Muscle of leg (tissue), 11 donors: ENCODE results near the gene KBTBD2. TPM values are rescaled to one million over a fixed set of nuclear protein-coding genes. Genes with fewer than 3 reads are reported as not detected.
A peak's percentile ranks its signal among the peaks of the same experiment; 100 is the strongest.
"Not testable (repeated sequence)": the region's sequence is repeated elsewhere in the genome, so short reads cannot be mapped to it uniquely, and the experiment has no call there.

ENCODE experiments used
- DNase-seq: peaks from one replicate; pipeline ENCODE4 v3.0.0; 2013
- H3K27ac ChIP-seq: one replicate; pipeline ENCODE4 v1.5.1; 2013; ENCODE audit warnings: mild to moderate bottlenecking, low read length, control low read depth
- H3K27me3 ChIP-seq: one replicate; pipeline ENCODE4 v1.6.1; 2013; ENCODE audit warnings: low read length; ENCODE audit not compliant: control insufficient read depth, insufficient read depth
- H3K36me3 ChIP-seq: one replicate; pipeline ENCODE4 v1.6.1; 2013; ENCODE audit warnings: low read length; ENCODE audit not compliant: control insufficient read depth, insufficient read depth
- H3K4me1 ChIP-seq: one replicate; pipeline ENCODE4 v1.6.1; 2013; ENCODE audit warnings: low read length; ENCODE audit not compliant: control insufficient read depth, insufficient read depth
- H3K4me3 ChIP-seq: one replicate; pipeline ENCODE4 v1.5.1; 2013; ENCODE audit warnings: low read length, control low read depth
- H3K9me3 ChIP-seq: replicated peaks from 2 replicates; pipeline ENCODE4 v1.6.1; 2013; ENCODE audit warnings: low read depth, low read length; ENCODE audit not compliant: control insufficient read depth
- WGBS: methylation state at CpG from one replicate; pipeline ENCODE4 v1.1.5; 2013; ENCODE audit warnings: missing lambda C conversion rate; ENCODE audit not compliant: insufficient coverage; 5-methylcytosine and 5-hydroxymethylcytosine counted together
- polyA plus RNA-seq, 8 donors: library from polyadenylated mRNA; unstranded; fragments of 120-200 nt; gene quantifications; one replicate each; pipeline versions ENCODE4 v1.2.1 to v1.2.3, GENCODE V29; 2013; ENCODE audit warnings: inconsistent platforms in 1 of 8, low replicate concordance in 1 of 8; ENCODE audit not compliant: insufficient read length in 8 of 8, insufficient read depth in 1 of 8
- total RNA-seq: library from RNA; stranded (reverse); fragments of 120-200 nt; gene quantifications from one replicate; pipeline ENCODE4 v1.2.4, GENCODE V29; 2013

KBTBD2 gene
- total and polyA plus RNA-seq, 9 donors = 32.2 to 39.8 (median 35.2) TPM

- H3K9me3 ChIP-seq = no peaks in the 10 kb centered on the region
- peaks cover 6% of the 10 kb centered on the region for H3K4me1 ChIP-seq
These were observed 31.5 kb downstream of the KBTBD2 start for GRCh38 chr7:32860090-32860489.

GRCh38 chr7:32858648-32859047, 32.9 kb downstream of the KBTBD2 start:
- no peak for DNase-seq
- H3K4me3 ChIP-seq = no peak overlapping the region
- H3K27ac ChIP-seq = no peak overlapping the region
- no peaks in the 10 kb centered on the region for H3K27me3 ChIP-seq
- no peaks in the 10 kb centered on the region for H3K36me3 ChIP-seq
- H3K4me1 ChIP-seq = peaks cover 6% of the 10 kb centered on the region
- WGBS = no CpG with 5 or more reads among the region's 1 CpG
- no peaks in the 10 kb centered on the region for H3K9me3 ChIP-seq

More at GRCh38 chr7:32860090-32860489, 31.5 kb downstream of the KBTBD2 start:
- Histone ChIP-seq H3K27me3 (no peaks in the 10 kb centered on the region), H3K36me3 (no peaks in the 10 kb centered on the region), H3K27ac (no peak overlapping the region), H3K4me3 (no peak overlapping the region)
- no peak for DNase-seq

GRCh38 chr7:32857063-32857462, 34.5 kb downstream of the KBTBD2 start:
- not testable (repeated sequence) for H3K4me1 ChIP-seq, H3K36me3 ChIP-seq, H3K27ac ChIP-seq, H3K9me3 ChIP-seq, H3K4me3 ChIP-seq, DNase-seq, H3K27me3 ChIP-seq
- 20% methylated on average over 1 of the region's 5 CpGs for WGBS

GRCh38 chr7:32855837-32856775, 35.5 kb downstream of the KBTBD2 start:
- WGBS = no CpG with 5 or more reads among the region's 9 CpGs
- H3K9me3 ChIP-seq, H3K36me3 ChIP-seq, H3K4me3 ChIP-seq, H3K27me3 ChIP-seq, DNase-seq, H3K4me1 ChIP-seq, H3K27ac ChIP-seq: not testable (repeated sequence)

GRCh38 chr7:32850654-32851053, 40.9 kb downstream of the KBTBD2 start:
- DNase-seq, H3K4me1 ChIP-seq, H3K27ac ChIP-seq, H3K36me3 ChIP-seq, H3K4me3 ChIP-seq, H3K9me3 ChIP-seq, H3K27me3 ChIP-seq: not testable (repeated sequence)
- no CpG with 5 or more reads among the region's 3 CpGs for WGBS

GRCh38 chr7:32848655-32849054, 42.9 kb downstream of the KBTBD2 start:
- H3K4me1 ChIP-seq, H3K27ac ChIP-seq, DNase-seq, H3K27me3 ChIP-seq, H3K36me3 ChIP-seq, H3K4me3 ChIP-seq, H3K9me3 ChIP-seq: not testable (repeated sequence)
- no CpG with 5 or more reads among the region's 2 CpGs for WGBS

- no peaks in the 10 kb centered on the region for H3K4me1 ChIP-seq
- peak; percentile 82 for DNase-seq
- no peak overlapping the region for H3K27ac ChIP-seq
- no peak overlapping the region for H3K4me3 ChIP-seq
- no peaks in the 10 kb centered on the region for H3K36me3 ChIP-seq
- no peaks in the 10 kb centered on the region for H3K27me3 ChIP-seq
- H3K9me3 ChIP-seq = no peaks in the 10 kb centered on the region
- WGBS = 25% methylated on average over 5 of the region's 9 CpGs
These were observed 44.8 kb downstream of the KBTBD2 start for GRCh38 chr7:32846630-32847225.

GRCh38 chr7:32844748-32845147, 46.8 kb downstream of the KBTBD2 start:
- not testable (repeated sequence) for H3K27me3 ChIP-seq, H3K4me1 ChIP-seq, H3K36me3 ChIP-seq, H3K9me3 ChIP-seq, DNase-seq, H3K4me3 ChIP-seq, H3K27ac ChIP-seq
- WGBS = 87% methylated on average over 5 of the region's 6 CpGs

- DNase-seq, H3K27ac ChIP-seq, H3K9me3 ChIP-seq, H3K4me3 ChIP-seq, H3K36me3 ChIP-seq, H3K4me1 ChIP-seq, H3K27me3 ChIP-seq: not testable (repeated sequence)
- 100% methylated on average over 1 of the region's 3 CpGs for WGBS
These were observed 47.8 kb downstream of the KBTBD2 start for GRCh38 chr7:32843763-32844162.

GRCh38 chr7:32839846-32840245, 51.7 kb downstream of the KBTBD2 start:
- not testable (repeated sequence) for H3K4me1 ChIP-seq, H3K27ac ChIP-seq, H3K36me3 ChIP-seq, H3K9me3 ChIP-seq, DNase-seq, H3K27me3 ChIP-seq, H3K4me3 ChIP-seq
- WGBS = 79% methylated on average over 4 of the region's 8 CpGs
